Activated gamma-delta T cell treated with anti-CD3 and anti-CD28 coated beads, Interleukin-2, amount 50 U/mL, for 16 hours (primary cell): Measurements from ENCODE around the gene MRPL37.
"Not testable (repeated sequence)": the region's sequence is repeated elsewhere in the genome, so short reads cannot be mapped to it uniquely, and the experiment has no call there.

Experiments
- DNase-seq: peaks from one replicate; pipeline ENCODE4 v3.0.0-alpha.2; 2020; ENCODE audit warnings: low read depth

The MRPL37 gene

DNA sequence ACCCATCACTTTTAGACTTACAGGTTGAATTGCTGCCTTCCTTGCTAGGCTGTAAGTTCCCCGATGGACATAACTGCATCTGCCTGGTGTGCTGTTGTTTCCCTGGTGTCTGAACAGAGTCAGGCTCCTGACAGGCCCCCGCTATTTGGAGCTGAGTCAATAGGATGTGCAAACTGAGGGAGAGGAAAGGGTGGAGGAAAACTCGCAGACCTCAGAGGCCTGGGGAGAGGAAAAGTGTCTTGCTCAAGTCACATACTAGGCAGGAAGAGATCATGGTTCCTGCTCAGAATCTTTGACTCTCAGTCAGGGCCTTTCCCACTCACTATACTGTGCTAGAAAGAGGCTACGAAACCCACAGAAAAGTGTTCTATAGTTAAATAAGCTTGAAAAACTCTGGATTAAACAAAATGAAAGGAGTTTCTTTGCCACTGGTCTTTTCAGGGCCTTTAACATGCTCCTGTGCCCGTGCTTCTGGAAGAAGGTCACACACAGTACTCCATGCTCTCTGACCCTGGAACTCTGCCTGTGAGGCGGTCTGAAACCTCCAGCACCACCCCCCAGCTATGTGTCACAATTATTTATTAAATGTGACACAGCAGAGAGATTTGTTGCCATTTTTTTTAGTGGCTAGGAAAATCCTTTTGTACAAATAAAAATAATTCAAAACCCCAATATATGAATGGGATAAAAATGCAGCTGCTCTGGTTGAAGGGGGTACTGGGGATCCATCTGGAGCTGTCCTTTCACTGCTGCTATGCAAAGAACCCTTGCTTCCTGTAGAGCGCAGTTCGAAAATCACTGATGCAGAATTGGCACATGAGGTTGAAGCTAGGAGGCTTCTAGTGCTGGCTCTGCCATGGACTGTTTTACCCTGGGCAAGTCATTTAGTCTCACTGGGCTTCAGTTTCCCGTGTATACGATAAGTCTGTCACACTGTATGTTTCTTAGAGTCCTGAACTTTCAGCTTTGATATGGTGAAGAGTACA lies 27.1 kb upstream of the MRPL37 start:
- DNase-seq = no peak

DNA sequence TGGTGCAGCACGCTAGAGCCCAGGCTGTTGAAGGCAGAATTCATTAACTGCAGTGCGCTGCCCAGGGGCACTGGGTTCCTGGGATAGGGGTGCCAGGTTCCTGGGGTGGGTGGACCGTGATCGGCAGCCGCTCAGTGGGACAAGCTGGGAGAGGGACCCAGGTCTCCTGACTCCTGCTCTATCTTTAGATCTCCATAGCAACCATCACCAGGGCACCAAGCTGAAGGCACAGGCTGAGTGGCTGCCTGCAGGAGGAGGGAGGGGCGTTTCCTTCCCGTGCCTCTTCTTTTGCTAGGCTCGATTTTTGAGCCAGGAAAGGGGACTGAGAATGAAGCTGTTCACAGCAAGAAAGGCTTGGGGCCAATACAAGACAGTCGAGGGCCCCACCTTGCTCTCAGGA lies 26.3 kb upstream of the MRPL37 start:
- DNase-seq = no peak

DNA sequence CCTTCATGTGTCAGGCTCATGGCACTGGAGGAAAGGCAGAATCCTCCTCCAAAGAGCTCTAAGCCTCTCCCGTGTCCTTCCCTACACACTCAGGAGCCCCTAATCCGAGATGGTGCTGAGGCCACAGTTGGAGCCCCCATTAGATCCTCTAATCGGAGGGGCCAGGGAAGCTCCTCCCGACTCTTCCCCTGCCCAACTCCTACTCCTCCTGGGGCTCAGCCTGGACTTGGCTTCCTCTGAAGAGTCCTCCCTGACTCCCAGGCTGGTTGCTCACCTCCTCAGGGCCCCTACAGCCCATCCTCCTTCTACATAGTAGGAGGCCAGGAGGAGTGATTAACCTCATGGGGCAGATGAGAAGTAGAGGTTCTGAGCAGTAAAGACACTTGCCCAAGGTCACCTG lies 25.9 kb upstream of the MRPL37 start:
- no peak for DNase-seq

DNA sequence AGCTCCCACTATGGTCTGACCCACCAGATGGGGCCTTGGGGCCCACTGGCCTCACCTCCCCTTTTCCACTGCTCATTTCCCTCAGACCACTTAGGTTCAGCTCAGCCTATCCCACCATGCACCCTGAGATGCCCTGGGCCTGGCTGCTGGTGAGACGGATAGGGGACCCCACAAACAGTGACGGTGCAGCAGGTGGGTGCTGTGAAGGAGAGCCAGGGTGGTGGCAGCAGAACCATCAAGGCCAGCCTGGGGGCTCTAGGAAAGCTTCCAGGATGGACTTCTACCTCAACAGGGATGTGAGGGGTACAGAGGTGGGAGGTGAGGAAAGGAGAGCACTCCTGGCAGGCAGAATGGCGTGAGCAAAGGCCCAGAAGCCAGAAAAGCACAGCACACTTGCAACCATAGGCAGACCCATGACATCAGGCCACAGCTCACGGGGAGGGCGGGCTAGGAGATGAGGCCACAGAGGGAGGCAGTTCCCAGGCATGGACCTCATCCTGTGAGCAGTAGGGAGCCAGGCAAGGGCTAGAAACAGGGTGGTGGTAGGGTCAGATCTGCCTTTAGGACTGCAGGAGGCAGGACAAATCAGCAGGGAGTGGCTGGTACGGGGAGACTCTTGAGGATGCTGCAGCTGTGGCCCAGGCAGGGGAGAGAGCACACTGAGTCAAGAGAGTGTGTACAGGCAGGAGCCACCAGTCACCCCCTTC lies 23.2 kb upstream of the MRPL37 start:
- DNase-seq = no peak

DNA sequence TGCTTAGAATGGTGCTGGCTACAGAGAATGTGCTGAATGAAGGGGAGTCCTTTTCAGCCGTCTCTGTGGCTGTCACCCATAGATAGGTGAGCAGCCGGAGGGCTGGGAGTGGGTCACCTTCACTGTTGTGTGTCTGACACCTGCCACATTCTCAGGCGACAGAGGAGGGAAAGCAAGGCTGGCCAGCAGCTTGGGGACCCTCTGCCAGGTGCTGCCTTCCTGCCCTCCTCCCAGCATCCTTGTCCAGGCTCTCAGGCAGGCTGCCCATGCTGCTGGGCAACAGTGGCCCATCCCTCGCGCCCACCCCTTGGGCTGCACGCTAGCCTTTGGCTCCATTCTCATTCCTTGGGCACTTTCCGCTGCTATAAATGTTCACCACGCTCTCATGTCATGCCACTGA lies 22.2 kb upstream of the MRPL37 start:
- no peak for DNase-seq

DNA sequence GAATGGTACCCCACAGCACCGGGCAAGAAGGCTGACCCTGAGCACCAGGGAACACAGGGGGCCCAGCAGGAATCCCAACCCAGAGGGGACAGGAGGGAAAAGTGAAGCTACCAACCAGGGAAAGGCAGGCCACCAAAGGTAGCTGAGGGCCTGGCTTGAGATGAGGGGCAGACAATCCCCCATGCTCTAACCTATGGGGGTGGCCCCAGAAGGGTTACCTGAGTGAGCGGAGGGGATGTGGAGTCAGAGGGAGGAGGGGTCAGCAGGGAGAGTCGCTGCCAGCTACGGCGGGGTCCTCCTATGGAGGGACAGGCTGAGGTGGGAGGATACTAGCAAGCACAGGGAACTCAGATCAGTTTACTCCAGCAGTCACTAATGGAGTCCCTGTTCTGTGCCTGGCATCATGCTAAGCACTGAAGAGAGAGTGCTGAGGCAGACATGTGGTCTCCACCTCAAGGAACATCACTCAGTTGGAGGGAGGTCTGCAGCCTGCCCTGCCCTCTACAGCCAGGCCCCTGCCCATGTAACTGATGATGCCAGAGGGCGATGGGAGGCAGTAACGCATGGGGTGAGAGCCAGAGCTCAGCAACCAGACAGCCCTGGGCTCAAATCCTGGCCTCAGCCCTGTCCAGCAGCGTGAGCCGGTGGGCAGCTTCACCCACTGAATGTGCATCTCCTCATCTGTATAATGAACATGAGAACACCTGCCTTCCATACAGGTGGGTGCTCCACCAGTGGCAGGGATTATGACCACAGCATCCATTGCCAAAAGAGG lies 21.5 kb upstream of the MRPL37 start:
- no peak for DNase-seq

DNA sequence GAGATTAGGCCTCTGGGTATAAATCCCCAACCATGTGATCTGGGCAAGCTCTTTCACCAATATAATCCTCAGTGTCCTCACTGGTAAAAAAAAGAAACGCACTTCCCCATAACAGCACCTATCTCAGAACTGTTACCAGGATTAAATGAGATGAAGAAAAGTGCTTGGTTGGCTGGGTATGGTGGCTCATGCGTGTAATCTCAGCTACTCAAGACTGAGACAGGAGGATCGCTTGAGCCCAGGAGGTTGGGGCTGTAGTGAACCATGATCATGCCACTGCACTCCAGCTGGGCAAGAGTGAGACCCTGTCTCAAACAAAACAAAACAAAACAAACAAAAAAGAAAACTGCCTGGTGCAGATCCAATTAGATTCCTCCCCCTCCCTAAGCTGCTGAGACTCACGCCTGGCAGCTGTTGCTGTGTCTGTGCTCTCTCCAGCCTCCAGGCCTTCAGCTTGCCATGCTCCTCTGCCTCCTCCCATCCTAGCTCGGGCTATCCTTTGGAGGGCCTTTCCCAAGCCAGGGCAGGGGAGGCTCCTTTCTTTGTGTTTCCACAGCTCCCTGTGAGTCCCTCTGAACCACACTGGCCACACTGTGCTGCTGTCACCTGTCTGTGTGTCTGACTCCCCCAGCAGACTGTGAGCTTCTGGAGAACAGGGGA lies 19.1 kb upstream of the MRPL37 start:
- DNase-seq = no peak

DNA sequence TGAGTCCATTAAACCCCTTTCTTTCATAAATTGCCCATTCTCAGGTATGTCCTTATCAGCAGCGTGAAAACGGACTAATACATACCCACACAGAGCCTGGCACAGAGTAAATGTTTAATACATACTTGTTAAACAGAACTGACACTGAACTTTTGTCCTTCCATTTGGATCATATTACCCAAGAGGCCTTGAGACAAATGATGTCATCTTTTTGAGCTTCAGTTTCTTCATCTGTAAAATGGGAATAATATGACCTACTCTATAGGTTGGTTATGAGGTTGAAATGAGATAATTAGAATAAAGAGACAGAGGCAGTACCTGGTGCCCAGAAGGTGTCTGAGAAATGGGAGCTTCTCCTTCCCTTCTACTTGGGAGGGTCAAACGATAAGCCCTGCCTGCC lies 13.9 kb upstream of the MRPL37 start:
- no peak for DNase-seq

DNA sequence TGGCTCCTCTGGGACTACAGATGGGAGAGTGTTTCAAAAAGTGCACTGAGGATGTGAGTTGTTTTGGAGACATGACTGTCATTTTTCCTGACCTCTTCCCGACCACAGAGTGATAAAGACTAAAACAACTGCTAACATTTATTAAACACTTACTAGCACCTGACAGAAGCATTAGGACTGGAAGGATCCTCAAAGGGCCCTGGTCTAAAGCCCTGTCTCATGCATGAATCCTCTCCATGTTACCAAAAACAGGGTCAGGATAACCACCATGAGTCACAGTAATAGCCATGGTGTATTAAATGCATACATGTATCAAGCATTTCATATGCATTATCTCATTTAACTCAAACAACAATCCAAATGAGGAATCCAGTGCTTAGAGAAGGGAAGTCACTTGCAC lies 11.7 kb upstream of the MRPL37 start:
- DNase-seq = no peak

DNA sequence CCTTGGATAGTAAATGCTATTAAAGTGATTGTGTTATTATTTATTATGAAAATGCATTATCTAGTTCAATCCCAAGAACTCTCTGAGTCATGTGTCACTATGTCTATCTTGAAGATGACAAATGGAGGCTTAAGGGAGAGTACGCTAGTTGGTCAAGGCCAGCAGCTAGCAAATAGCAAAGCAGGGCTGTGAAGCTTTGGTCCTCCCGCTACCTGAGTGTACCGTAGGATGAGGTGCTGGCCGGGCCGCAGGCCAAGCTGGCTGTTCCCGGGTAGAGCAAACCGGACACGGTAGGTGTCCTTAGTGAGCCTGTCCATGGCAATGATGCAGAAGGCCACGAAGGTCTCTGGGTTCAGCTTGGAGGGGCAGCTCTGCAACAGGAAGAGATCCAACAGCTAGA lies 9.4 kb upstream of the MRPL37 start:
- no peak for DNase-seq

DNA sequence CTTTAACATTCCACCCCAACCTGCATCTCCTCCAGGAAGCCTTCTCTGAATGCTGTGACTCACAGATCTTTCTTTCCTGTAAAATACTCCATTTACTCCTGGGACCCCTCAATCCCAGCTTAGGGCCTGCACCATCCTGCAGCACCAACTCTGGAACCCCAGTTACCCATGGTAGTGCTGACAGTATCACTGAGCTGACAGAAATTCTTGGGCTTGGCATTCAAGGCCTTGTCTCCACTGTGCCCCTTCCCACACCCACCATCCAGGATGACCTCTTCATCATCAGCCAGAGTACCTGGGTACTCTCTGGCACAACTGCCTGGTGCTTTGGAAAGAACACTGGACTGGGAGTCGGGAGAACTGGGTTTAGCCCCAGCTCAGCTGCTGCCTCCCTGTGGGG lies 8.4 kb upstream of the MRPL37 start:
- no peak for DNase-seq

DNA sequence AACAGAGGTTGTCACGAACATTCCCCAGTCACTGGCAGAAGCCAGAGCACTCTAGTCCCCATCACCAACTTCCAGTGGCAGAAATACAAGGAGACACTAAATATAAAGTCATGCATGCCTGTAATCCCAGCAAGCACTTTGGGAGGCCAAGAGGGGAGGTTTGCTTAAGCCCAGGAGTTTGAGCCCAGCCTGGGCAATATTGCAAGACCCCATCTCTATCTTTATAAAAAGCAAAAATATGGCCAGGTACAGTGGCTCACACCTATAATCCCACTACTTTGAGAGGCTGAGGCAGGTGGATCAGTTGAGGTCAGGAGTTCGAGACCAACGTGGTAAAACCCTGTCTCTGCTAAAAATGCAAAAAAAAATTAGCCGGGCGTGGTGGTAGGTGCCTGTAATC lies 6.5 kb upstream of the MRPL37 start:
- DNase-seq = no peak

DNA sequence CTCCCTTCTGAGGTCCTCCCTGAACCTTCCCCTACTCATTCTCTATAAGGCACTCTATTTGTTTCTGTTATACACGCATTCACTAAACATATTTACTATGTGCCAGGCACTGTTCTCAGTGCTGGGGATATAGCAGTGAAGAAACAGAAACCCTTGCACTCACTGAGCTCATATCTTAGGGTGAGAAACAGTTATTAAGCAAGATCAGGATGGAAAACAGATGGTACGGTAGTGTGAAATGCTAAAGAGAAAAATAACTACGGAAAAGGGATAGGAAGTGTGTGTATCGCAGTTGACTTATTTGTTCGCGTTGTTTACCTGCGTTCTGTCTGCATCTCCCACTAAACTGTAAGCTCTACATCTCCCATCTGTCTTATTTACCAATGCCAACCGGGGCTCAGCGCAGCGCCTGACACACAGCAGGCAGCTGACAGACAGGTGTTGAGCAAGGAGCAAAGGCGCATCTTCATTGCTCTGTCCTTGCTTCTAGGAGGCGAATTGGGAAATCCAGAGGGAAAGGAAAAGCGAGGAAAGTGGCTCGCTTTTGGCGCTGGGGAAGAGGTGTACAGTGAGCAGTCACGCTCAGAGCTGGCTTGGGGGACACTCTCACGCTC lies 709 bp upstream of the MRPL37 start:
- no peak for DNase-seq

DNA sequence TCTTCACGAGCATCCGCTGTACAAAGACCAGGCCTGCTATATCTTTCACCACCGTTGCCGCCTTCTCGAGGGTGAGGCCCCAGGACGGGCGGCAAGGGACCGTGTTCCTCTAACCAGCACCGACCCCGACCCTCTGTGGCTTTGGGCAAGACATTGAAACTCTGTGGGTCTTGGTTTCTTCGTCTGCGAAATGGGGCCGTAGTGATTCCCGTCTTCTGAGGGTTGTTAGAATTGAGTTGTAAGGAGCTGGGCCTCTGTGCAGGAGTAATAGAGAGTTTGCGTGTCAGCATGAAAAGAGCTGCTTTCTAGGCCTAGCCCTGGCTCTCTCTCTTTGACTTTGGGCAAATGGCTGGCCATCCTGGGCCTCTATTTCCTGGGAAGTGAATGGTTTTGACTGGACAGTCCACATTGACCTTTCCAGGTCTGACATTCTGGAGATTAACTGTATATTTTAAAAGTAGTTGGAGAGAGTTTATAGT lies 591 bp downstream of the MRPL37 start:
- no peak for DNase-seq

DNA sequence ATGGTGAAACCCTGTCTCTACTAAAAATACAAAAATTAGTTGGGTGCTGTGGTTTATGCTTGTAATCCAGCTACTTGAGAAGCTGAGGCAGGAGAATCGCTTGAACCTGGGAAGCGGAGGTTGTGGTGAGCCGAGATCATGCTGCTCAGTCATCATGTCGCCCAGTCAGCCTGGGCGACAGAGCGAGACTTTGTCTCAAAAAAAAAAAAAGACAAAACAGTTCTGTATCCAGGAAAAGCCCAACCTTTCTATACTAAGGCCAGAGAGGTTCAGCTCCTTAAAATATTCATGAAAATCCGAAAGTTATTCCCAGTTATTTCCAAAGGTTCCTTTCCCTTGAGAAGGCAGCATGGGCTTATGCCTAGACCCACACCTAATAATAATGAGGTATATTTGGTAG lies 4.2 kb downstream of the MRPL37 start:
- DNase-seq = no peak

DNA sequence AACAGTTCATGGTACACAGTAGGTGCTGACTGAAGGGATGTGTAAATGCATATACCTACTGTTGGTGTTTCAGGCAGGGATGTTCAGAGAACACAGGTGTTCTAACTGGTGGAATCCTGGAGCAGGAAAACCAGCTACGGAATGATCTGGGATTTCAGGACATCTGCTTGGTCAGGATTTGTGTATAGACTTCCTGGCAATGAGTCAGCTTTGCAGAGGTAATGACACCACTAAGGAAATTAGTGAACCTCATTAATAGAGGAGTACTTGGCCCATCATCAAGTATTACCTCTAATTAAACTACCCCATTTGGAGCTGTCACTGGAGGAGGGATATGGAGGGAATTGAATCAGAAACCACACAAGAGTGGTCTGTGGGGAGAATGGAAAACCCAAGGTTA lies 7.3 kb downstream of the MRPL37 start:
- no peak for DNase-seq

DNA sequence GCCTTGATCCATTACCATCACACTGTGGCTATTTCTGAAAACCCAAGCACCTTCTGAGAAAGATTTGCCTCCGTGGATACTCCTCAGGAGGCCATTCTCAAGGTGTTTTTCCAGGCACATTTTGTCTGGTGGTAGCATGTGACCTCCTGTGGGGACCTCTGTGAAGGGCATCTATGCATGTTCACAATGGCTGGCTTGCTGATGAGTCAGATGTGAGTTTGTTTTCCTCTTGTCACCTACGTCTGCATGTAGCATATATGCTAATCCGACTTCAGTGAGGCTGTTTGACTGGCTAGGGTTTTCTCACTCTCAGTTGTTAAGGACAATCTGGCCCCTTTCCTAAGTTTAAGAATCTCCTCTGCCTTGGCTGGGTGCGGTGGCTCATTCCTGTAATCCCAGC lies 7.9 kb downstream of the MRPL37 start:
- not testable (repeated sequence) for DNase-seq

DNA sequence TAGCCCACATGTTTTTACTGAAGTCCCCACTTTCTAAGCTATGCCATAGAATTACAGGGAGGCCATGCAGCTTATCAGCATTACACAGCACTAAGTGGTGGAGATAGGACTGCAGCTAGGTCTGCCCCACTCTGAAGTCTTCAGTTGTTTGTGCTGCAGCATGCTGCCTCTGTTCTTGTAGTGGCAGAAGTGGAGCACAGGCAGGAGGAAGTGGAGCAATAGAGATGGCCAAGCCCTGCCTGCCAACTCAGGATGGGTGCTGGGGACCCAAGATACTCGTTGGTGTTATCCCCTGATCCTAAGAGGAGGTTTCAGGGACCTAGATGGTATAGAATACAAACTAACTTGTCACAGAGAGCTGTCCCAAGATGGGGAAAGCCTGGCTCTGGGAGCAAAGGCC lies 12.9 kb downstream of the MRPL37 start:
- DNase-seq = no peak

DNA sequence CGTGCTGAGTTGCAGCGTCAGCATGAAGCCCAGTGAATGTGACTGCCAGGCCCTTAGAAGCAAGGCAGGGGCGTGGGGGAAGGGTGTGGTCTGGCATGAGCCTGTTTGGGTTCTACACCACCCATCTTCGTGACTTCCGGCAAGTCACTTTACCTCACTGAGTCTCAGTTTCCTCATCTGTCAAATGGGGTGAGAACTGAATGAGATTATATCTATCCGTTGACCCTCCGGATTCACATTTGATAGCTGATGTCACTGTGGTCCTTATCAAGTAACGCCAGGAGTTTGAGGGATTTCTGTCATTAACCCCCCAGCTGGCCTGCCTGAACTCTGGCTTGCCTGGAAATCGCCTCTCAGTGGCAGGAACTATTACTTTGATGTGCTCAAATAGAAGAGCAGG lies 15.6 kb downstream of the MRPL37 start:
- no peak for DNase-seq

DNA sequence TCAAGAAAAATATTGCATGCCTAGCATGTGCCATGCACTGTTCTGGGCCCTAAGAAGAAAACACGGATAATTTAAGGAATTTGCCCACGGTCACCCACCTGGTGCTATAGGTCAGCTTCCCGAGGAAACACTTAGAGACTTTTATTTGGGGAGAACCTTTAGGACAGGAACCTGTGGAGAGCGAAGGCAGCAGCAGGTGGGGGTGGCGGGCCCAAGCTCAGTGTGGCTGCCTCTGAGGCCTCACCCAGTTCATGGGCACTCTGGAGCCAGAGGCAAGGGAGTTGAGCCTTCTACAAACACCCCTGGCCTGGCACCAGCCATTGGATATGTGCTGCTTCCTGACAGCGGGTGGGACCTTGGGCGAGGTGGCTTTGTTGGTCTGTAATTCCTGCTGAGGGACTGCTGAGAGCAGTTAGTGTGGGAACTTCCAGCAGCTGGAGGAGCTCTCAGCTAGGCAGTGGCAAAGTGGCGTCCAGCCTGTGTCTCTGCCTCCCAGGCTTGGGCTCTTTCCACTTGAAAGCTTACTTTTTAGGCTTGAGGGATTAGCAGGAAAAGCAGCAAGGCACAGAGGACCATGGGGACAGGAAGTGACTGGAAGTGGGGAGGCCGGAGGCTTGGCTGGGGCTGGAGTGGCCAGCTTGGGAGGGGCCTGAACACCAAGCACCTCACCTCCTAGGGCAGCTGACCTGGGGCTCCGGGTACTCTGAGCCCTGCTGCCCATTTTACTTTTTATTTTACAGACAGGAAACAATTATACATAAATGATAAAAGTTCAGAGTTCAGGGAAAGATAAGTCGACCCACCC lies 19.1 kb downstream of the MRPL37 start:
- DNase-seq = no peak

DNA sequence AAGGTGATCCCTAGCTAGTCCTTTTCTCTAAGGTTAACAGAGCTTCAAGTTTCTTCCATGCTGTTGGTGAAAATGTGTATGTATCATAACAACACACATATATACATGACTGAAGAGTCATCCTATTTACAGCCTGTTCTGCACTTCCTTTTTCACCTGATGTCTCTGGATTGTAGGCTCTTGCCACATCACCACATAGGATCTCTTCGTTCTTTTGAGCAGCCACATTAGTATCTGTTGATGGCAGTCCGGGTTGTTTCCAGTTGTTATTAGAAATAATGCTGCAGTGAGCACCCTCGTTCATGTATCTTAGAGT lies 19.7 kb downstream of the MRPL37 start:
- DNase-seq = no peak
